ENCODE measurements around the gene UNC13D. TPM values are rescaled to one million over a fixed set of nuclear protein-coding genes. Genes with fewer than 3 reads are reported as not detected.

UNC13D gene
- total and polyA plus RNA-seq, 9 of the 15 experiments (the other 6 are each of a cell fraction or from before 2014, with no cell fraction given), result 0.86 to 244 (median 69.2) TPM

DNA sequence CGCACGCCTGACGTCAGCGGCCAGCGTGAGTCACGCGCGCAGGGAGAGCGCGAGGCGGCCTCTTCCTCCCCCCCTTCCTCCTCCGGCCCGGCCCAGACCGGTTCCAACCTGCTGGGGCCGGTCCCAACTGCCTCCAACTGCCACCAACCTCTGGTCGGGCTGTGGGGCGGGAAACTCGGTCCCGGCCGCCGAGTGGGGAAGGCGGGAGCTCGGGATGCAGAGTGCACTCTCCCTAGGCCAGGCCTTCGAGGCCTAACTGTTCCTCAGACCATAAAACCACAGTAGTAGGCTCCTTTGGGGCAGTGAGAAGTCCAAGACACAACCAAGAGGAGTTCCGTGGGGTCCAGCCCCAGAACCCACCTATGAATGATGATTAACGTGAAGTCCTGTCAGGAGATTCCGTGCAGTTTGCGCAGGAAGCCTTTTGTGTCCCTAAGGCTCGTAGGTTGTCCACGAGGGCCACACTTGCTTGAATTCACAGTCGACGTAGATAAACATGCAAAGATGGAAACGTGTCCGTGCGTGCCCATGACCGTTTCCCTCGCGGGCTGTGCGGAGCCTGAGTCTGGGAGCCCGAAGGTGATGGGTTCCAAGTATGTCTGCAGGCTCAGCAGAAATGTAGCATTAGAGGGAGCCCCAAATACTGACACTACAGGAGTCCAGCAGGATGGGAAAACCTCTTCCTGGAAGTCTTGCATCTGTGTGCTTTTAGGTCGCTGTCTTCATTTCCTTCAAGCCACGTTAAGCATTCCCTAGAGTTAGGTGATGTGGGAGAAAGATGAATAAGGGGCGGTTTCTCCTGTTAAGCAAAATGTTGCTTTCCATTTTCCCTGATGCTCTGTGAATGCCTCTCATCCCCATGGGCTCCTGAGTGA lies 59.0 kb downstream of the UNC13D start (continued):
- TF ChIP-seq PRPF4 (IDR thresholded peaks at IDR 0.05; ENCODE audit: insufficient read depth, low read depth, low read length, poor library complexity, severe bottlenecking), result no peak
- no peak for TF ChIP-seq HNRNPK (IDR thresholded peaks at IDR 0.05; ENCODE audit: low read depth, low read length, poor library complexity, severe bottlenecking)
- TF ChIP-seq GTF2E2 (tag; IDR thresholded peaks at IDR 0.05), result peak; percentile 95
- TF ChIP-seq ILK (tag; IDR thresholded peaks at IDR 0.05; ENCODE audit: borderline replicate concordance, low read depth), result 0 out of 2 replicates have a peak, but pooled peaks have one; percentile 44
- TF ChIP-seq CBX5 (IDR thresholded peaks at IDR 0.05; ENCODE audit: borderline replicate concordance, low read depth), result no peak
- TF ChIP-seq, protein P1, sequence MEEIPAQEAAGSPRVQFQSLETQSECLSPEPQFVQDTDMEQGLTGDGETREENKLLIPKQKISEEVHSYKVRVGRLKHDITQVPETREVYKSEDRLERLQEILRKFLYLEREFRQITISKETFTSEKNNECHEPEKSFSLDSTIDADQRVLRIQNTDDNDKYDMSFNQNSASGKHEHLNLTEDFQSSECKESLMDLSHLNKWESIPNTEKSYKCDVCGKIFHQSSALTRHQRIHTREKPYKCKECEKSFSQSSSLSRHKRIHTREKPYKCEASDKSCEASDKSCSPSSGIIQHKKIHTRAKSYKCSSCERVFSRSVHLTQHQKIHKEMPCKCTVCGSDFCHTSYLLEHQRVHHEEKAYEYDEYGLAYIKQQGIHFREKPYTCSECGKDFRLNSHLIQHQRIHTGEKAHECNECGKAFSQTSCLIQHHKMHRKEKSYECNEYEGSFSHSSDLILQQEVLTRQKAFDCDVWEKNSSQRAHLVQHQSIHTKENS (CRISPR knock-in tag; IDR thresholded peaks at IDR 0.05), result no peak
- TF ChIP-seq FOXA1 (IDR thresholded peaks at IDR 0.05; ENCODE audit: borderline replicate concordance), result no peak
- no peak for TF ChIP-seq RBM25 (IDR thresholded peaks at IDR 0.05; ENCODE audit: low read depth, low read length, severe bottlenecking)
- TF ChIP-seq BMI1 (IDR thresholded peaks at IDR 0.05; ENCODE audit: low read length), result no peak
- TF ChIP-seq, protein P2, sequence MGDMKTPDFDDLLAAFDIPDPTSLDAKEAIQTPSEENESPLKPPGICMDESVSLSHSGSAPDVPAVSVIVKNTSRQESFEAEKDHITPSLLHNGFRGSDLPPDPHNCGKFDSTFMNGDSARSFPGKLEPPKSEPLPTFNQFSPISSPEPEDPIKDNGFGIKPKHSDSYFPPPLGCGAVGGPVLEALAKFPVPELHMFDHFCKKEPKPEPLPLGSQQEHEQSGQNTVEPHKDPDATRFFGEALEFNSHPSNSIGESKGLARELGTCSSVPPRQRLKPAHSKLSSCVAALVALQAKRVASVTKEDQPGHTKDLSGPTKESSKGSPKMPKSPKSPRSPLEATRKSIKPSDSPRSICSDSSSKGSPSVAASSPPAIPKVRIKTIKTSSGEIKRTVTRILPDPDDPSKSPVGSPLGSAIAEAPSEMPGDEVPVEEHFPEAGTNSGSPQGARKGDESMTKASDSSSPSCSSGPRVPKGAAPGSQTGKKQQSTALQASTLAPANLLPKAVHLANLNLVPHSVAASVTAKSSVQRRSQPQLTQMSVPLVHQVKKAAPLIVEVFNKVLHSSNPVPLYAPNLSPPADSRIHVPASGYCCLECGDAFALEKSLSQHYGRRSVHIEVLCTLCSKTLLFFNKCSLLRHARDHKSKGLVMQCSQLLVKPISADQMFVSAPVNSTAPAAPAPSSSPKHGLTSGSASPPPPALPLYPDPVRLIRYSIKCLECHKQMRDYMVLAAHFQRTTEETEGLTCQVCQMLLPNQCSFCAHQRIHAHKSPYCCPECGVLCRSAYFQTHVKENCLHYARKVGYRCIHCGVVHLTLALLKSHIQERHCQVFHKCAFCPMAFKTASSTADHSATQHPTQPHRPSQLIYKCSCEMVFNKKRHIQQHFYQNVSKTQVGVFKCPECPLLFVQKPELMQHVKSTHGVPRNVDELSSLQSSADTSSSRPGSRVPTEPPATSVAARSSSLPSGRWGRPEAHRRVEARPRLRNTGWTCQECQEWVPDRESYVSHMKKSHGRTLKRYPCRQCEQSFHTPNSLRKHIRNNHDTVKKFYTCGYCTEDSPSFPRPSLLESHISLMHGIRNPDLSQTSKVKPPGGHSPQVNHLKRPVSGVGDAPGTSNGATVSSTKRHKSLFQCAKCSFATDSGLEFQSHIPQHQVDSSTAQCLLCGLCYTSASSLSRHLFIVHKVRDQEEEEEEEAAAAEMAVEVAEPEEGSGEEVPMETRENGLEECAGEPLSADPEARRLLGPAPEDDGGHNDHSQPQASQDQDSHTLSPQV (IDR thresholded peaks at IDR 0.05), result peak; percentile 97
- TF ChIP-seq, protein P3, sequence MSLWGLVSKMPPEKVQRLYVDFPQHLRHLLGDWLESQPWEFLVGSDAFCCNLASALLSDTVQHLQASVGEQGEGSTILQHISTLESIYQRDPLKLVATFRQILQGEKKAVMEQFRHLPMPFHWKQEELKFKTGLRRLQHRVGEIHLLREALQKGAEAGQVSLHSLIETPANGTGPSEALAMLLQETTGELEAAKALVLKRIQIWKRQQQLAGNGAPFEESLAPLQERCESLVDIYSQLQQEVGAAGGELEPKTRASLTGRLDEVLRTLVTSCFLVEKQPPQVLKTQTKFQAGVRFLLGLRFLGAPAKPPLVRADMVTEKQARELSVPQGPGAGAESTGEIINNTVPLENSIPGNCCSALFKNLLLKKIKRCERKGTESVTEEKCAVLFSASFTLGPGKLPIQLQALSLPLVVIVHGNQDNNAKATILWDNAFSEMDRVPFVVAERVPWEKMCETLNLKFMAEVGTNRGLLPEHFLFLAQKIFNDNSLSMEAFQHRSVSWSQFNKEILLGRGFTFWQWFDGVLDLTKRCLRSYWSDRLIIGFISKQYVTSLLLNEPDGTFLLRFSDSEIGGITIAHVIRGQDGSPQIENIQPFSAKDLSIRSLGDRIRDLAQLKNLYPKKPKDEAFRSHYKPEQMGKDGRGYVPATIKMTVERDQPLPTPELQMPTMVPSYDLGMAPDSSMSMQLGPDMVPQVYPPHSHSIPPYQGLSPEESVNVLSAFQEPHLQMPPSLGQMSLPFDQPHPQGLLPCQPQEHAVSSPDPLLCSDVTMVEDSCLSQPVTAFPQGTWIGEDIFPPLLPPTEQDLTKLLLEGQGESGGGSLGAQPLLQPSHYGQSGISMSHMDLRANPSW (CRISPR knock-in tag; IDR thresholded peaks at IDR 0.05), result peak; percentile 86; the same call in 1 of the 2 replicates
- TF ChIP-seq, protein P4, sequence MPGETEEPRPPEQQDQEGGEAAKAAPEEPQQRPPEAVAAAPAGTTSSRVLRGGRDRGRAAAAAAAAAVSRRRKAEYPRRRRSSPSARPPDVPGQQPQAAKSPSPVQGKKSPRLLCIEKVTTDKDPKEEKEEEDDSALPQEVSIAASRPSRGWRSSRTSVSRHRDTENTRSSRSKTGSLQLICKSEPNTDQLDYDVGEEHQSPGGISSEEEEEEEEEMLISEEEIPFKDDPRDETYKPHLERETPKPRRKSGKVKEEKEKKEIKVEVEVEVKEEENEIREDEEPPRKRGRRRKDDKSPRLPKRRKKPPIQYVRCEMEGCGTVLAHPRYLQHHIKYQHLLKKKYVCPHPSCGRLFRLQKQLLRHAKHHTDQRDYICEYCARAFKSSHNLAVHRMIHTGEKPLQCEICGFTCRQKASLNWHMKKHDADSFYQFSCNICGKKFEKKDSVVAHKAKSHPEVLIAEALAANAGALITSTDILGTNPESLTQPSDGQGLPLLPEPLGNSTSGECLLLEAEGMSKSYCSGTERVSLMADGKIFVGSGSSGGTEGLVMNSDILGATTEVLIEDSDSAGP (CRISPR knock-in tag; IDR thresholded peaks at IDR 0.05), result peak; percentile 58; the same call in 1 of the 2 replicates
- TF ChIP-seq HDAC3 (IDR thresholded peaks at IDR 0.05; ENCODE audit: borderline replicate concordance, partially characterized antibody), result no peak
- TF ChIP-seq SIRT6 (IDR thresholded peaks at IDR 0.05; ENCODE audit: low read depth, low read length), result no peak
- TF ChIP-seq PTTG1 (tag; IDR thresholded peaks at IDR 0.05; ENCODE audit: low read depth), result peak; percentile 79
- TF ChIP-seq ARHGAP35 (IDR thresholded peaks at IDR 0.05; ENCODE audit: partially characterized antibody), result no peak
